NB4 (cell line): Measurements from ENCODE around the gene NFYC.

Source experiments
- CTCF ChIP-seq: IDR thresholded peaks from one replicate; pipeline ENCODE4 v1.5.1; 2012; ENCODE audit warnings: low read depth, low read length
- MAX ChIP-seq: IDR thresholded peaks from 2 replicates; pipeline ENCODE4 v1.6.1; 2011; ENCODE audit warnings: low read depth, low read length
- MYC ChIP-seq: IDR thresholded peaks from 2 replicates; pipeline ENCODE4 v1.6.1; 2011; ENCODE audit warnings: low read depth, low read length
- POLR2A ChIP-seq: IDR thresholded peaks from 2 replicates; pipeline ENCODE4 v1.6.1; 2011; ENCODE audit warnings: mild to moderate bottlenecking; ENCODE audit not compliant: insufficient read length; ENCODE audit errors: extremely low read depth

GRCh38 chr1:40693425-40693824, 1.9 kb downstream of the NFYC start:
- no peak for TF ChIP-seq MYC
- TF ChIP-seq CTCF, result no peak
- TF ChIP-seq MAX, result no peak
- TF ChIP-seq POLR2A, result no peak
